GM20431 (cell line): ENCODE data around the gene OLFML2A.
"Not testable (repeated sequence)": the region's sequence is repeated elsewhere in the genome, so short reads cannot be mapped to it uniquely, and the experiment has no call there.

Experiments
- in situ Hi-C: fragments of 300-500 bp; cut with MseI, MboI; formaldehyde crosslinking; loops from one replicate; pipeline ENCODE4 v1.15.0; 2020; ENCODE audit warnings: low sequenced_read_pairs; ENCODE audit not compliant: unreplicated experiment

Gene OLFML2A

DNA sequence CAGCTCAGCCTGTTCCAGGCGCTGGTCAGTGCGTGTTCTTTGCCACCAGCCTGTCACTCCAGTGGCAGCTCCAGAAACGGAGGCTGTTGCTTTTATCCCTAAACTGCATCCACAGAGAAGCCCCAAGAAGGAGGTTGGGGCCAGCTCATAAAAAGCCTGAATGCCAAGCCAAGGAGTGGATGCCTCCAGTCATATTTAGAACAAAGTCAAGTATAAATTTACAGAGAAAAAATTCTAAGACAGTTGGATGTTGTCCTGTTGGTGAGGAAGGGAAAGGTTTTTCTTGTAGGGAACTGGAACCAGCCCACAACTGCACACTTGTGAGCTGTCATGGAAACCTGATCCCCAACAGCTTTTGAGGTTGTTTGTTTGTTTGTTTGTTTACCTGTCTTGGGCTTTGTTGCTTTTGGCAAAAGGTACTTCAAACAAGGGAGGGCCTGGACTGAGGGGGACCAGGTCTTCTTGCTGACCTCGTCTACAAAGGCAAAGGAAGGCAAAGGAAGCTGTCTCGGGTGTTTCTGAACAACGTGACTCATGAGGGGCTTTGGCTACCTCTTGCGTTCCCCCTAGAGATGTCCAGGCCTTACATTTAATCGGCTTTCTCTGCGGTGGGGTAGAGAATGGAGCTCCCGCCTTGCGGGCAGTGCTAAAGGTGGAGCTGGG, 36.7 kb downstream of the OLFML2A start:
- in situ Hi-C loops, result no loop called here

DNA sequence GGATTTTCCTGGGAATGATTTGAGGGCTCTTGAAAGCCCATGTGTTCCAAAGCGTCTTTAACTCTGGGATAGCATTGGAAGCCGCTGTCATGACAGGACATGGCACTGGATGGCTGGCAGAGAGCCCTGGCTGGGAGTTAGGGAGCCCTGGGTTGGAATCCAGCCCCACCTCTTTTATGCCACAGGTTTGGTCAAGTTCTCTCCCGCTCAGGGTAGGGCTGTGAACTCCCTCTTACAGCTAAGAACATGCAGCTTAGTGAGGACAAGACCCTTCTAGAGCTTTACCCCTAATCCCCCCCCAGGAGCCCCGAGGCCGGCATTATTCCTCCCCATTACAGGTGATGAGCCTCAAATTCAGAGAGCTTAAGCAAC, 37.2 kb downstream of the OLFML2A start:
- in situ Hi-C loops, result no loop called here

GRCh38 chr9:124815601-124816000, 38.7 kb downstream of the OLFML2A start:
- in situ Hi-C loops, result no loop called here

GRCh38 chr9:124818431-124819281, 41.7 kb downstream of the OLFML2A start:
- in situ Hi-C loops, result no loop called here

- in situ Hi-C loops, result no loop called here
These were observed 44.0 kb downstream of the OLFML2A start for GRCh38 chr9:124820698-124821623.

DNA sequence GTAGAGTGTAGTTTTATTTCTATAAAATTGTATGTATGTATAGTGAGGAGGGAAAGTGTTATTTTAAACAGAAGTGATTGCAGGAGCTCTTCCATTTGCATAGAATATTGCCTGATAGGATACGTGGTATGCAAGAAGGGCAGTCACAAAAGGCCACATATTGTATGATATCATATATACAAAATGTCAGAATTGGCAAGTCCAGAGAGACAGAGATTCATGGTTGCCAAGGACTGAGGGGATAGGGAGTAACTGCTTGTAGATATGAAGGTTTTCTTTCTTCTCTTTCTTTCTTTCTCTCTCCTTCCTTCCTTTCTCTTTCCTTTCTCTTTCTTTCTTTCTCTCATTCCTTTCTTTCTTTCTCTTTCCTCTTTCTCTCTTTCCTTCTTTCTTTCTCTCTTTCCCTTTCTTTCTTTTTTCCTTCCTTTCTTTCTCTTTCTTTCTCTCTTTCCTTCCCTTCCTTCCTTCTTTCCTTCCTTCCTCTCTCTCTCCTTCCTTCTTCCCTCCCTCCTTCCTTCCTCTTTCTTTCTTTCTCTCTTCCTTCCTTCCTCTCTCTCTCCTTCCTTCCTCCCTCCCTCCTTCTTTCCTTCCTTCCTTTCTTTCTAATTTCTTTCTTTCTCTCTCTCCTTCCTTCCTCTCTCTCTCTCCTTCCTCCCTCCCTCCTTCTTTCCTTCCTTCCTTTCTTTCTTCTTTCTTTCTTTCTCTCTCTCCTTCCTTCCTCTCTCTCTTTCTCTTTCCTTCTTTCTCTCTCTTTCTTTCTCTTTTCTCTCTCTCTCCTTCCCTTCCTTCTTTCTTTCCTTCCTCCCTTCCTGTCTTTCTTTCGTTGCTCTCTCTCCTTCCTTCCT, 51.8 kb downstream of the OLFML2A start:
- in situ Hi-C loops, result no loop called here

GRCh38 chr9:124829334-124829669, 52.4 kb downstream of the OLFML2A start:
- in situ Hi-C loops, result no loop called here

DNA sequence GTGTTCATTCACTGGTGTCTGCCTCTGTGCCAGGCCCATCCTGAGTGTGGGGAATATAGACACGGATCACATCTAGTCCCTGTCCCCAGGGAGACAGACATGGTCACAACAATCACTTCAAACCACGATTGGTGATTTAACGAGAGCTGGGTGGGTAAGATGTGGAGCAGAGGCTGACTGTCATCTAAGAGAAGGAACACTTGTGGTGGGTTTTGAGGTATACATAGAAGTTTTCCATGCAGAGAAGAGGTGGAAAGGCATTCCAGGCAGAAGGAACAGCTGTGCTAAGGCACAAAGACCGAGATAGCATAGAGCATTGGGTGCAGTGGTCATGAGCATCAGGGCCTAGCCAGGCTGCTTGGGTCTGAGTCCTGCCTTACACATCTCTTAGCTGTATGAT, 53.7 kb downstream of the OLFML2A start:
- in situ Hi-C loops, result no loop called here

- in situ Hi-C loops, result no loop called here
These were observed 54.9 kb downstream of the OLFML2A start for GRCh38 chr9:124831642-124832364.

GRCh38 chr9:124834591-124834990, 57.7 kb downstream of the OLFML2A start:
- in situ Hi-C loops, result no loop called here

GRCh38 chr9:124835026-124835557, 58.2 kb downstream of the OLFML2A start:
- in situ Hi-C loops, result no loop called here

- in situ Hi-C loops, result not testable (repeated sequence)
These were observed 61.2 kb downstream of the OLFML2A start for GRCh38 chr9:124838132-124838531.

DNA sequence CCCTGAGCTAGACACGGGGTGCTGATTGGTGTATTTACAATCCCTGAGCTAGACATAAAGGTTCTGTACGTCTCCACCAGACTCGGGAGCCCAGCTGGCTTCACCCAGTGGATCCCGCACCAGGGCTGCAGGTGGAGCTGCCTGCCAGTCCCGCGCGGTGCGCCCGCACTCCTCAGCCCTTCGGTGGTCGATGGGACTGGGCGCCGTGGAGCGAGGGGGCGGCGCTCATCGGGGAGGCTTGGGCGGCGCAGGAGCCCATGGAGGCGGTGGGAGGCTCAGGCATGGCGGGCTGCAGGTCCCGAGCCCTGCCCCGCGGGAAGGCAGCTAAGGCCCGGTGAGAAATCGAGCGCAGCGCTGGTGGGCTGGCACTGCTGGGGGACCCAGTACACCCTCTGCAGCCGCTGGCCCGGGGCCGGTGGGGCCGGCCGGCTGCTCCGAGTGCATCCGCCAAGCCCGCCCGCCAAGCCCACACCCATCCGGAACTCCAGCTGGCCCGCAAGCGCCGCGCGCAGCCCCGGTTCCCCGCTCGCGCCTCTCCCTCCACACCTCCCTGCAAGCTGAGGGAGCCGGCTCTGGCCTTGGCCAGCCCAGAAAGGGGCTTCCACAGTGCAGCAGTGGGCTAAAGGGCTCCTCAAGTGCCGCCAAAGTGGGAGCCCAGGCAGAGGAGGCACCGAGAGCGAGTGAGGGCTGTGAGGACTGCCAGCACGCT, 61.8 kb downstream of the OLFML2A start:
- in situ Hi-C loops, result not testable (repeated sequence)

DNA sequence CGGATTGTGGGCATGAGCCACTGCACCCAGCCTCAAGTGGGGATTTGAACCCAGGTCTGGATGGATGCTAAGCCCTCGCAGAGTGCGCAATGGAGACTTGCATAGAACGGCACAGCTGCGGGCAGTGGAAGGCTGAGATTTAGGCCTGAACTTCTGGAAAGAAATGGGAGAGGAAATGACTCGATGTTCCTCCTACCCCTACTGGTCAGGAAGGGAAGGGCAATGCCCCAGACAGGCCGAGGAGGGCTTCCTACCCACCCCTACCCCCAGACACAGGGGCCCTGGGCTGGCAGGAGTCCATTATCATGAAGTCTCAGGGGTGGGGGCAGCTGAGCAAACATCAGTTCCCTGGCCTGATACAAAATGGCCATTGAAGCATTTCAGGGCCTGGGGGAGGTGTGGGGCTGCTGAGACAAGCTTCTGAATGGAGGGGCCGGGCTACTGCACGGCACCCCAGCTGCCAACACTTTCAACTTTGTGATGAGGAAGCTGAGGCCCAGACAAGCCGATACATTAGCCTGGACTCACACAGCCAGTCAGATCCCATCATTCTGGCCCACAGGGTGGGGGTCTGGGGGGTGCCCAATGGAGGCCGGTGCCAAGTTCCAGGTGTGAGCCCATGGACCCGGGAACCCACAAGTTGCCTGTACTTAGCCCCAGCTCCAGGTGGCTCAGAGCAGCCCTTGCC, 62.8 kb downstream of the OLFML2A start:
- in situ Hi-C loops, result no loop called here

GRCh38 chr9:124840300-124840833, 63.4 kb downstream of the OLFML2A start:
- in situ Hi-C loops, result no loop called here

DNA sequence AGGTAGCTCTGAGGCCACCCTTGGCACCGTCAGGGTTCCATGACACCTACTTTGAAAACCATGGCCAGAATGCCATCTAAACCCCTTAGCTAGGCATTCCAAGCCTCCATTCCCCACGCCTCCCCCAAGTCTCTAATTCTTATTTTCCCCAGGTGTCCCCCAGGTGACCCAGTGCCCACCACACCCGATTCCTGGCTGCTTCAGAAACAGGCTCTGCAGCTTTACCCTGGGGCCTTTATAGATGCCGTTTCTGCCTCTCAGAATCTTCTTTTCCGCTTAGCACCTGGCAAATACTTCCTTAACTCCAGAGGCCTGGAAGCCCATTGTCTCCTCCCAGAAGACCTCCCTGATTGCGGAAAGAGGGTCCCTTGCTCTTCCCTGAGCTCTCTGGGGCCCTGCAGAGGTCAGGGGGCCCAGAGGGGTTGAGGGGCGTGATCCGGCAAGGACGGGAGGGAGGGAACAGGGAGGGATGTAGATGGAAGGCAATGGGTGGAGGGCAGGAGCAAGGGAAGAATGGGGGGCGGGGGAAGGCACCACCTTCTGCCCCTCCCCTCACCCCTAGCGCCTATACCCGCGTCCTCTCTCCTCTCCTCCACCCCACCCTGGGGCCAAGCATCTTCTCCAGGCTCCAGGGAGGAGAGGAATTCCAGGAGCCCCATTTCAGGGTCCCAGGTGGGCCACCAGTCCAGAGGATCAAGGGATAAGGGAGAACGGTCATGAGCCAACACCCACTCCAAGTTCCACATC, 64.3 kb downstream of the OLFML2A start:
- in situ Hi-C loops, result no loop called here
